ENCODE results near the gene DNAI2.

DNAI2 gene

GRCh38 chr17:74361230-74362068 lies 87.4 kb downstream of the DNAI2 start, which contains the start of gene BTBD17:
Gene BTBD17 (minus strand): TSS chr17:74361868. CDS start chr17:74361819, 49 bp downstream.
- no peak for DNase-seq (ENCODE audit: low spot score)

GRCh38 chr17:74362069-74362405 lies 88.0 kb downstream of the DNAI2 start:
- no peak for DNase-seq (ENCODE audit: low spot score)

GRCh38 chr17:74362810-74363498 lies 88.9 kb downstream of the DNAI2 start:
- DNase-seq (ENCODE audit: low spot score): no peak

Data from left forelimb (tissue), 1 donor.